ENCODE measurements around the gene SLC2A8. TPM values are rescaled to one million over a fixed set of nuclear protein-coding genes. Genes with fewer than 3 reads are reported as not detected.
A peak's percentile ranks its signal among the peaks of the same experiment; 100 is the strongest.

The SLC2A8 gene
- 19.9 TPM for polyA plus RNA-seq (ENCODE audit: insufficient read length)
- long read RNA-seq, donor 1, partial matches to known transcripts = 5 of 9 reads
- long read RNA-seq, donor 1, other reads (novel, unspliced or antisense) = 0 of 9 reads
- long read RNA-seq, donor 2, transcript SLC2A8-203 (10 exons, 2,172 nt) = major isoform, 6 of 13 reads
- long read RNA-seq, donor 2, partial matches to known transcripts = 6 of 13 reads
- long read RNA-seq, donor 2, other reads (novel, unspliced or antisense) = 0 of 13 reads
- long read RNA-seq, donor 3, partial matches to known transcripts = 5 of 10 reads
- long read RNA-seq, donor 3, other reads (novel, unspliced or antisense) = 0 of 10 reads
- long read RNA-seq, donor 4 = 0 reads
- long read RNA-seq, donor 5, transcript SLC2A8-203 (10 exons, 2,172 nt) = major isoform, 6 of 8 reads
- long read RNA-seq, donor 5, partial matches to known transcripts = 0 of 8 reads
- long read RNA-seq, donor 5, other reads (novel, unspliced or antisense) = 0 of 8 reads
- long read RNA-seq, donor 6, transcript SLC2A8-203 (10 exons, 2,172 nt) = major isoform, 6 of 6 reads
- long read RNA-seq, donor 6, partial matches to known transcripts = 0 of 6 reads
- long read RNA-seq, donor 6, other reads (novel, unspliced or antisense) = 0 of 6 reads
- long read RNA-seq, donor 7, transcript SLC2A8-203 (10 exons, 2,172 nt) = major isoform, 6 of 7 reads
- long read RNA-seq, donor 7, partial matches to known transcripts = 0 of 7 reads
- long read RNA-seq, donor 7, other reads (novel, unspliced or antisense) = 0 of 7 reads
- long read RNA-seq, donor 8, partial matches to known transcripts = 0 of 5 reads
- long read RNA-seq, donor 8, other reads (novel, unspliced or antisense) = 0 of 5 reads

GRCh38 chr9:127396808-127397645, at the start of gene SLC2A8:
Gene SLC2A8, plus strand, starts transcription at chr9:127397169. Its CDS starts 62 bp downstream, at chr9:127397231.
- peak; percentile 100 for DNase-seq

GRCh38 chr9:127347831-127348776, 48.9 kb upstream of the SLC2A8 start:
- peak; percentile 22 for DNase-seq

- no peak for DNase-seq
Observed at GRCh38 chr9:127349483-127350113, 47.4 kb upstream of the SLC2A8 start.

GRCh38 chr9:127351182-127352166, 45.5 kb upstream of the SLC2A8 start:
- no peak for DNase-seq

- DNase-seq = no peak
Observed at GRCh38 chr9:127353882-127354281, 43.1 kb upstream of the SLC2A8 start.

- DNase-seq = no peak
Observed at GRCh38 chr9:127356906-127357305, 40.1 kb upstream of the SLC2A8 start.

GRCh38 chr9:127358023-127358535, 38.9 kb upstream of the SLC2A8 start:
- DNase-seq = no peak

- DNase-seq = no peak
Observed at GRCh38 chr9:127358770-127359169, 38.2 kb upstream of the SLC2A8 start.

GRCh38 chr9:127360250-127360649, 36.7 kb upstream of the SLC2A8 start:
- no peak for DNase-seq

GRCh38 chr9:127360829-127361228, 36.1 kb upstream of the SLC2A8 start:
- no peak for DNase-seq

GRCh38 chr9:127361561-127361960, 35.4 kb upstream of the SLC2A8 start:
- DNase-seq = no peak

GRCh38 chr9:127362829-127363228, 34.1 kb upstream of the SLC2A8 start:
- DNase-seq = no peak

GRCh38 chr9:127365461-127365860, 31.5 kb upstream of the SLC2A8 start:
- DNase-seq = no peak

- no peak for DNase-seq
Observed at GRCh38 chr9:127366594-127366993, 30.4 kb upstream of the SLC2A8 start.

- no peak for DNase-seq
Observed at GRCh38 chr9:127368852-127369402, 28.0 kb upstream of the SLC2A8 start.

- no peak for DNase-seq
Observed at GRCh38 chr9:127369428-127369827, 27.5 kb upstream of the SLC2A8 start.

GRCh38 chr9:127370147-127370579, 26.8 kb upstream of the SLC2A8 start:
- no peak for DNase-seq

Data from left kidney (tissue), 8 donors.